HL-60 (cell line): ENCODE measurements around the gene DVL1.

Experiments
- DNase-seq, 2 experiments: peaks; one replicate each; pipeline ENCODE4 v3.0.0-alpha.2; 2010 to 2020; ENCODE audit warnings: low read depth in 1 of 2, low spot score in 1 of 2
- H3K27ac ChIP-seq: fragments of 250-450 bp; sonication (Bioruptor Pico); replicated peaks from 2 replicates; pipeline ENCODE4 v1.5.1; 2020; ENCODE audit warnings: mild to moderate bottlenecking, moderate library complexity
- H3K27me3 ChIP-seq: fragments of 250-450 bp; sonication (Bioruptor Pico); 2 replicates; pipeline ENCODE4 v1.5.1; 2021; ENCODE audit warnings: mild to moderate bottlenecking, moderate library complexity; ENCODE audit not compliant: insufficient read depth, poor library complexity, severe bottlenecking
- H3K4me3 ChIP-seq: replicated peaks from 2 replicates; pipeline ENCODE4 v1.5.1; 2011; ENCODE audit warnings: mild to moderate bottlenecking, control low read depth, low read length; ENCODE audit not compliant: insufficient read depth
- GABPA ChIP-seq: IDR thresholded peaks from 2 replicates; pipeline ENCODE4 v1.6.1; 2012; ENCODE audit warnings: low read depth
- POLR2AphosphoS5 ChIP-seq: IDR thresholded peaks from 2 replicates; pipeline ENCODE4 v1.6.1; 2012; ENCODE audit warnings: low read depth
- SPI1 ChIP-seq: IDR thresholded peaks from 2 replicates; pipeline ENCODE4 v1.6.1; 2012; ENCODE audit warnings: low read depth, mild to moderate bottlenecking, borderline replicate concordance
- TF ChIP-seq, protein P1 (sequence below): IDR thresholded peaks from 2 replicates; pipeline ENCODE4 v1.6.1; 2012; ENCODE audit warnings: low read depth; ENCODE audit not compliant: insufficient replicate concordance
- TF ChIP-seq, protein P2 (sequence below): IDR thresholded peaks from one replicate; pipeline ENCODE4 v1.5.1; 2011; ENCODE audit warnings: low read length, control low read depth, inconsistent platforms; ENCODE audit not compliant: insufficient read depth

The DVL1 gene

DNA sequence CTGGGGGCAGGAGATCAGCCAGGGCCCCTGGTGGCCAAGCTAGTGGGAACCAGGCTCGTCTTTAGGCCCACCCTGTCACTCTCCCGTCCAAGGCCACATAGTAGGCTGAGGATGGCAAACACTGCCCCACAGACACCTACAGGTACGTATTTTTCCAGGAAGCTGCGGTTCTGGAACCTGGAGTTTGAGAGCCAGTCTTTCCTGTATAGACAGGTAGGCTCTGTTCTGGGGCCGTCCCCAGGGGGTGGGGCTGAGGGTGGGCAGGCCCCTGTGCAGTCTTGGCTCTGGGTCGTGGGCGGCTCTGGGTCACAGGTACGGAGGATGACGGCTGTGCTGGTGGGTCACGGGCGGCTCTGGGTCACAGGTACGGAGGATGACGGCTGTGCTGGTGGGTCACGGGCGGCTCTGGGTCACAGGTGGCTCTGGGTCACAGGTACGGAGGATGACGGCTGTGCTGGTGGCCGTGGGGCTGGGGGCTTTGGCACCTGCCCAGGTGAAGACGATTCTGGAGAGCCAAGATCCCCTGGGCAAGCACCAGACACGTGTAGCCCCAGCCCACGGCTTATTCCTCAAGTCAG is 38.7 kb downstream of the DVL1 start:
- Histone ChIP-seq H3K4me3 (no peak overlapping the region), H3K27me3 (no peaks in the 10 kb centered on the region), H3K27ac (no peak overlapping the region)
- no peak for DNase-seq
- no peak for TF ChIP-seq SPI1
- TF ChIP-seq, protein P1, sequence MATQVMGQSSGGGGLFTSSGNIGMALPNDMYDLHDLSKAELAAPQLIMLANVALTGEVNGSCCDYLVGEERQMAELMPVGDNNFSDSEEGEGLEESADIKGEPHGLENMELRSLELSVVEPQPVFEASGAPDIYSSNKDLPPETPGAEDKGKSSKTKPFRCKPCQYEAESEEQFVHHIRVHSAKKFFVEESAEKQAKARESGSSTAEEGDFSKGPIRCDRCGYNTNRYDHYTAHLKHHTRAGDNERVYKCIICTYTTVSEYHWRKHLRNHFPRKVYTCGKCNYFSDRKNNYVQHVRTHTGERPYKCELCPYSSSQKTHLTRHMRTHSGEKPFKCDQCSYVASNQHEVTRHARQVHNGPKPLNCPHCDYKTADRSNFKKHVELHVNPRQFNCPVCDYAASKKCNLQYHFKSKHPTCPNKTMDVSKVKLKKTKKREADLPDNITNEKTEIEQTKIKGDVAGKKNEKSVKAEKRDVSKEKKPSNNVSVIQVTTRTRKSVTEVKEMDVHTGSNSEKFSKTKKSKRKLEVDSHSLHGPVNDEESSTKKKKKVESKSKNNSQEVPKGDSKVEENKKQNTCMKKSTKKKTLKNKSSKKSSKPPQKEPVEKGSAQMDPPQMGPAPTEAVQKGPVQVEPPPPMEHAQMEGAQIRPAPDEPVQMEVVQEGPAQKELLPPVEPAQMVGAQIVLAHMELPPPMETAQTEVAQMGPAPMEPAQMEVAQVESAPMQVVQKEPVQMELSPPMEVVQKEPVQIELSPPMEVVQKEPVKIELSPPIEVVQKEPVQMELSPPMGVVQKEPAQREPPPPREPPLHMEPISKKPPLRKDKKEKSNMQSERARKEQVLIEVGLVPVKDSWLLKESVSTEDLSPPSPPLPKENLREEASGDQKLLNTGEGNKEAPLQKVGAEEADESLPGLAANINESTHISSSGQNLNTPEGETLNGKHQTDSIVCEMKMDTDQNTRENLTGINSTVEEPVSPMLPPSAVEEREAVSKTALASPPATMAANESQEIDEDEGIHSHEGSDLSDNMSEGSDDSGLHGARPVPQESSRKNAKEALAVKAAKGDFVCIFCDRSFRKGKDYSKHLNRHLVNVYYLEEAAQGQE, result no peak

DNA sequence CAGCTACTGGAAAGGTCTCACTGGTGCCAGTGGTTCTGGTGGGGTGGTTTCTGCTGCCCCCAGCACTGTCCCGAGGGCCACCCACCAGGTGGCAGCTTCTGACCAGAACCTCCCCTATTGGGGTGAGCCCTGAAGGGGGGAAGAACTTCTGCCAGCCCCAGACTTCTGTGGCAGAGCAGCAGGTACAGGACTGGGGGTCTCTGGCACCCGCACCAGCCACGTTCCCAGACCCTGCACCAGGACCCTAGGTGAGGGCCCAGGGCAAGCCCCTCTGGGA is 39.2 kb downstream of the DVL1 start:
- H3K27me3 ChIP-seq, result no peaks in the 10 kb centered on the region
- no peak overlapping the region for H3K27ac ChIP-seq
- DNase-seq, result no peak
- TF ChIP-seq POLR2AphosphoS5 (no peak), GABPA (no peak), SPI1 (no peak)
- TF ChIP-seq, protein P2, sequence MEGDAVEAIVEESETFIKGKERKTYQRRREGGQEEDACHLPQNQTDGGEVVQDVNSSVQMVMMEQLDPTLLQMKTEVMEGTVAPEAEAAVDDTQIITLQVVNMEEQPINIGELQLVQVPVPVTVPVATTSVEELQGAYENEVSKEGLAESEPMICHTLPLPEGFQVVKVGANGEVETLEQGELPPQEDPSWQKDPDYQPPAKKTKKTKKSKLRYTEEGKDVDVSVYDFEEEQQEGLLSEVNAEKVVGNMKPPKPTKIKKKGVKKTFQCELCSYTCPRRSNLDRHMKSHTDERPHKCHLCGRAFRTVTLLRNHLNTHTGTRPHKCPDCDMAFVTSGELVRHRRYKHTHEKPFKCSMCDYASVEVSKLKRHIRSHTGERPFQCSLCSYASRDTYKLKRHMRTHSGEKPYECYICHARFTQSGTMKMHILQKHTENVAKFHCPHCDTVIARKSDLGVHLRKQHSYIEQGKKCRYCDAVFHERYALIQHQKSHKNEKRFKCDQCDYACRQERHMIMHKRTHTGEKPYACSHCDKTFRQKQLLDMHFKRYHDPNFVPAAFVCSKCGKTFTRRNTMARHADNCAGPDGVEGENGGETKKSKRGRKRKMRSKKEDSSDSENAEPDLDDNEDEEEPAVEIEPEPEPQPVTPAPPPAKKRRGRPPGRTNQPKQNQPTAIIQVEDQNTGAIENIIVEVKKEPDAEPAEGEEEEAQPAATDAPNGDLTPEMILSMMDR, result no peak
- TF ChIP-seq, protein P1, result no peak
- H3K4me3 ChIP-seq, result no peak overlapping the region

DNA sequence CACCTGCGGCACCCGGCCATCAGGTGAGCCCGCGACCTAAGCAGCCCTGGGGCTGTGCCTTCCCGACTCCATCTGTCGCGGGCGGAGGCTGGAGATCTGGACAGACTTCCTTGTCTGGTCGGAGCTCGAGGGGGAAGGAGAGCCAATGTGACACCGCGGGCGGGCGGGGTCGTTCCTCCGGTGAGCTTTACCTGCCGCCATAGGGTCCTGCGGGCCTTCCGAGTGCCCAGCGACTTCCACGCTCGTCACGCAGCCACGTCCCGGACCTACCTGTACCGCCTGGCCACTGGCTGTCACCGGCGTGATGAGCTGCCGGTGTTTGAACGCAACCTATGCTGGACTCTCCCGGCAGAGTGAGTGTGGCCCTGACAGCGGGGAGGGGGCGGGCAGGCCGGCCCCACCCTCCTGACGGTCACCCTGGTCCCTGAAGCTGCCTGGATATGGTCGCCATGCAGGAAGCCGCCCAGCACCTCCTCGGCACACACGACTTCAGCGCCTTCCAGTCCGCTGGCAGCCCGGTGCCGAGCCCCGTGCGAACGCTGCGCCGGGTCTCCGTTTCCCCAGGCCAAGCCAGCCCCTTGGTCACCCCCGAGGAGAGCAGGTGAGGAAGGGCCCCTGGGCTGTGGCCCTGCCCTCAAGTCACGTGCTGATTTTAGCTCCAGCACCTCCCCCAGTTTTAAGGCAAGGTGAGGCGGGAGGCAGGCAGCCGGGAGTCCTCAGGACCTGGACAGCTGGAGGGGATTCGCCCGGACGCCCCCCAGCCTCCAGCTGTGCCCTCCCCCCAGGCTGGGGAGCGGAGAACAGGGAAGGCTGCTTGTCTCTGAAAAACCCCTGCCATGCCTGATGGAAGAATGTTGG is 39.7 kb downstream of the DVL1 start:
- TF ChIP-seq POLR2AphosphoS5 (peak; percentile 28; the same call in 1 of the 2 replicates), GABPA (no peak)
- peak overlapping the region; percentile 97 for H3K27ac ChIP-seq
- H3K4me3 ChIP-seq, result peak overlapping the region; percentile 89
- DNase-seq, result peak in 1 of 2 experiments; percentile 58
- no peaks in the 10 kb centered on the region for H3K27me3 ChIP-seq

DNA sequence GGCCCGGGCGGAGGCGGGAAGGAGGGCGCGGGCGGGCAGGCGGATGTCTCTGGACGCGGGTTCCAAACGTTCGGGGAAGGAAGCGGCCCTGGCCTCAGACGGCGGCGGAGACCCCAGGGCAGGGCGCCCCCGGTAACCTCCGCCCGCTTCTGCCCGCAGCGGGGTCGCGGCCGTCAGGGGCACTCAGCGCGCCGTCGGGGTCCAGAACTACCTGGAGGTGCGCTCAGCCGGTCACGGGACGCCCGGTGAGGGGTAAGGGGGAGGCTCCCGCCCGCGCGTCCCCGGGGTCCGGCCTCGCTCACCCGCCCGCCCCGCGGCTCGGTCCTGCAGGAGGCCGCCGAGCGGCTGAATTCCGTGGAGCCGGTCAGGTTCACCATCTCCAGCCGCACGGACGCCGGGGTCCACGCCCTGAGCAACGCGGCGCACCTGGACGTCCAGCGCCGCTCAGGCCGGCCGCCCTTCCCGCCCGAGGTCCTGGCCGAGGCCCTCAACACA is 40.4 kb downstream of the DVL1 start:
- peak overlapping the region; percentile 89 for H3K4me3 ChIP-seq
- DNase-seq, result no peak
- TF ChIP-seq SPI1, result no peak
- no peak for TF ChIP-seq POLR2AphosphoS5
- TF ChIP-seq, protein P2, result no peak
- no peak for TF ChIP-seq GABPA
- TF ChIP-seq, protein P1, result no peak
- peak overlapping the region; percentile 97 for H3K27ac ChIP-seq
- H3K27me3 ChIP-seq, result no peaks in the 10 kb centered on the region
